Upper lobe of left lung (tissue), 6 donors: ENCODE measurements around the gene BSPRY. TPM values are rescaled to one million over a fixed set of nuclear protein-coding genes. Genes with fewer than 3 reads are reported as not detected.
A peak's percentile ranks its signal among the peaks of the same experiment; 100 is the strongest.

Experiments used
- ATAC-seq, 2 donors: fragments of 200-7000 bp; cut with Tn5 transposase; one replicate each; pipeline ENCODE4 v1.9.1; 2022; ENCODE audit warnings: mild to moderate bottlenecking in 2 of 2, moderate library complexity in 2 of 2; ENCODE audit not compliant: low FRiP score in 2 of 2
- DNase-seq, 2 donors: peaks; one replicate each; pipeline ENCODE4 v3.0.0-alpha.2; 2019 to 2020
- H3K27ac ChIP-seq, 4 donors: fragments of 200-600 bp; sonication (generic); one replicate each; pipeline ENCODE4 v1.5.1; 2016 to 2019
- H3K27me3 ChIP-seq, 4 donors: fragments of 200-600 bp; sonication (generic); one replicate each; pipeline ENCODE4 v1.5.1; 2017 to 2019
- H3K36me3 ChIP-seq, 4 donors: fragments of 200-600 bp; sonication (generic); one replicate each; pipeline ENCODE4 v1.5.1; 2016 to 2019
- H3K4me1 ChIP-seq, 4 donors: fragments of 200-600 bp; sonication (generic); one replicate each; pipeline ENCODE4 v1.5.1; 2018 to 2019
- H3K4me3 ChIP-seq, 4 donors: fragments of 200-600 bp; sonication (generic); one replicate each; pipeline ENCODE4 v1.5.1; 2017 to 2019; ENCODE audit warnings: mild to moderate bottlenecking in 2 of 4, moderate library complexity in 1 of 4
- H3K9me3 ChIP-seq, 4 donors: fragments of 200-600 bp; sonication (generic); one replicate each; pipeline ENCODE4 v1.5.1; 2018 to 2019
- EP300 ChIP-seq, 4 donors: sonication (generic); formaldehyde crosslinking; IDR thresholded peaks; one replicate each; pipeline ENCODE4 v1.5.1; 2017; ENCODE audit warnings: antibody characterized with exemption in 4 of 4, control low read depth in 2 of 4
- POLR2A ChIP-seq, 4 donors: fragments of 450-650 bp; IDR thresholded peaks; one replicate each; pipeline ENCODE4 v1.5.1; 2016 to 2017; ENCODE audit warnings: antibody characterized with exemption in 4 of 4, mild to moderate bottlenecking in 2 of 4
- POLR2AphosphoS5 ChIP-seq, 2 donors: sonication (generic); formaldehyde crosslinking; IDR thresholded peaks; one replicate each; pipeline ENCODE4 v1.5.1; 2017; ENCODE audit warnings: antibody characterized with exemption in 2 of 2
- WGBS, 2 donors: methylation state at CpG; one replicate each; pipeline ENCODE4 v1.1.5; 2017 to 2018; 5-methylcytosine and 5-hydroxymethylcytosine counted together
- total RNA-seq, 6 donors: library from RNA; depleted of rRNA in 4 of 6; stranded (reverse); fragments of >200 nt in 4 of 6; gene quantifications; one replicate each; pipeline versions ENCODE4 v1.1.0 to v1.2.1, GENCODE V29; 2016 to 2021
- TF ChIP-seq, protein P1 (sequence below), 6 experiments: fragments of 450-650 bp in 4 of 6; fragments of 200-600 bp in 2 of 6; sonication (generic) in 2 of 6; IDR thresholded peaks; one replicate each; pipeline ENCODE4 v1.5.1; 2016 to 2019; ENCODE audit warnings: antibody characterized with exemption in 6 of 6
- donor health status: DM: no; HTN: no; CAD: no; lungs with moderate emphysema.
- donor health status: DM: no; HTN: yes; CAD: no; lungs with severe emphysema.

The BSPRY gene
- total RNA-seq, 6 donors from 2014 or later, result 5.2 to 21.1 (median 12.7) TPM

GRCh38 chr9:113390192-113390960, 41.0 kb downstream of the BSPRY start:
- Histone ChIP-seq H3K9me3 (no peaks in the 10 kb centered on the region), H3K27me3 (no peaks in the 10 kb centered on the region), H3K4me1 (no peaks in the 10 kb centered on the region), H3K36me3 (peaks cover 16 to 78% (median 52%) of the 10 kb centered on the region in 4 donors), H3K4me3 (no peak overlapping the region), H3K27ac (no peak overlapping the region)
- DNase-seq (peak in 1 of 2 donors; percentile 54), ATAC-seq (no peak)
- WGBS, 2 donors, result 92 to 97% methylated on average over 13 to 16 of the region's 17 CpGs
- TF ChIP-seq POLR2A (IDR thresholded peaks at IDR 0.05) (no peak), EP300 (IDR thresholded peaks at IDR 0.05) (no peak), POLR2AphosphoS5 (IDR thresholded peaks at IDR 0.05) (no peak)
- TF ChIP-seq, protein P1, sequence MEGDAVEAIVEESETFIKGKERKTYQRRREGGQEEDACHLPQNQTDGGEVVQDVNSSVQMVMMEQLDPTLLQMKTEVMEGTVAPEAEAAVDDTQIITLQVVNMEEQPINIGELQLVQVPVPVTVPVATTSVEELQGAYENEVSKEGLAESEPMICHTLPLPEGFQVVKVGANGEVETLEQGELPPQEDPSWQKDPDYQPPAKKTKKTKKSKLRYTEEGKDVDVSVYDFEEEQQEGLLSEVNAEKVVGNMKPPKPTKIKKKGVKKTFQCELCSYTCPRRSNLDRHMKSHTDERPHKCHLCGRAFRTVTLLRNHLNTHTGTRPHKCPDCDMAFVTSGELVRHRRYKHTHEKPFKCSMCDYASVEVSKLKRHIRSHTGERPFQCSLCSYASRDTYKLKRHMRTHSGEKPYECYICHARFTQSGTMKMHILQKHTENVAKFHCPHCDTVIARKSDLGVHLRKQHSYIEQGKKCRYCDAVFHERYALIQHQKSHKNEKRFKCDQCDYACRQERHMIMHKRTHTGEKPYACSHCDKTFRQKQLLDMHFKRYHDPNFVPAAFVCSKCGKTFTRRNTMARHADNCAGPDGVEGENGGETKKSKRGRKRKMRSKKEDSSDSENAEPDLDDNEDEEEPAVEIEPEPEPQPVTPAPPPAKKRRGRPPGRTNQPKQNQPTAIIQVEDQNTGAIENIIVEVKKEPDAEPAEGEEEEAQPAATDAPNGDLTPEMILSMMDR (IDR thresholded peaks at IDR 0.05), result no peak

DNA sequence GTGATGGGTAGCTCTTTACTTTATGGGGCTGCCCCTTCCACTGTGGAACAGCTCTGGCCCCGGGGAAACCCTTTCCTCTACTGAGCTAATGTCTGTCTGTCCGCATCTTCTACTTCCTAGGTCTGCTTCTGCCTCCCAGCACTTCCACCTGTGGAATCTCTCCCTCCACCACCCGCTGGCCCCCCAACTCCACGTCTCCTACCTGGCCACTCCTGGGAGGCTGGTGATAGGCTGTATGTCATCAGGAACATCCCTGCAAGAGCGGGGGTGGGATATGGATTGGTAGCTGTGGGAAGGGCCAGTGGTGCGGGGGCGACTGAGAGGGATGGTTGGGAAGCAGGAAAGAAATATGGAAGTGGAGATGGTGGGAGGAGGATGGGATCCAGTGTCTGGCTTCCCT, 42.6 kb downstream of the BSPRY start:
- DNase-seq (no peak), ATAC-seq (no peak)
- Histone ChIP-seq H3K4me1 (no peaks in the 10 kb centered on the region), H3K27me3 (no peaks in the 10 kb centered on the region), H3K4me3 (no peak overlapping the region), H3K9me3 (no peaks in the 10 kb centered on the region), H3K36me3 (peaks cover 16 to 75% (median 52%) of the 10 kb centered on the region in 4 donors), H3K27ac (no peak overlapping the region)
- 96 to 97% methylated on average over 7 of the region's 7 CpGs for WGBS, 2 donors
- TF ChIP-seq POLR2A (IDR thresholded peaks at IDR 0.05) (no peak), POLR2AphosphoS5 (IDR thresholded peaks at IDR 0.05) (no peak), EP300 (IDR thresholded peaks at IDR 0.05) (no peak)
- TF ChIP-seq, protein P1 (IDR thresholded peaks at IDR 0.05), result no peak

DNA sequence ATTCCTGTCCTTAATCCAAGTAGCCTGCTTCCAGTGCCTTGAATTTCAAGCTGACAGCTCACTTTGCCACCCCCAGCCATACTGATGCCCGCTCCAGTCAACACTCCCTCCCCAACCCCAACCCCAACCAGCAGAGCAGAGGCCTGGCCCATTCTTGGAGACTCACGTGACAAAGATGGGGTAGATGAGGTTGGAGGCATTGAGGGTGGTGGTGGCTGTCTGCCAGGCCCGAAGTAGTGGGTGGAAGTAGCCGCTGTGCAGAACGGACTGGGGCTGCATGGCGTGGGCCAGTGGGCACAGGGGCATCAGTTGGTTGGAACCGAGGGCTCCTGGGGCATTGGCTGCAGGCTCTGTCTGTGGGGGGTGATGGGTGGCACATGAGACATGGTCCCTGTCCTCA, 43.9 kb downstream of the BSPRY start:
- TF ChIP-seq POLR2A (IDR thresholded peaks at IDR 0.05) (no peak), POLR2AphosphoS5 (IDR thresholded peaks at IDR 0.05) (no peak), EP300 (IDR thresholded peaks at IDR 0.05) (no peak)
- TF ChIP-seq, protein P1 (IDR thresholded peaks at IDR 0.05), result no peak
- ATAC-seq, result no peak
- peak in 1 of 2 donors; percentile 50 for DNase-seq
- WGBS, 2 donors, result 92 to 97% methylated on average over 3 to 7 of the region's 7 CpGs
- Histone ChIP-seq H3K9me3 (no peaks in the 10 kb centered on the region), H3K36me3 (peaks cover 16 to 62% (median 42%) of the 10 kb centered on the region in 4 donors), H3K27me3 (no peaks in the 10 kb centered on the region), H3K4me3 (no peak overlapping the region), H3K27ac (no peak overlapping the region), H3K4me1 (peaks cover 0 to 1% (median 0%) of the 10 kb centered on the region in 4 donors)

- no peak for TF ChIP-seq POLR2AphosphoS5 (IDR thresholded peaks at IDR 0.05)
- no peak for TF ChIP-seq POLR2A (IDR thresholded peaks at IDR 0.05)
- TF ChIP-seq EP300 (IDR thresholded peaks at IDR 0.05), result no peak
- TF ChIP-seq, protein P1 (IDR thresholded peaks at IDR 0.05), result no peak
- Histone ChIP-seq H3K36me3 (peaks cover 7 to 42% (median 24%) of the 10 kb centered on the region in 4 donors), H3K9me3 (no peaks in the 10 kb centered on the region), H3K27me3 (no peaks in the 10 kb centered on the region), H3K27ac (no peak overlapping the region), H3K4me3 (no peak overlapping the region), H3K4me1 (peaks cover 11 to 13% (median 11%) of the 10 kb centered on the region in 4 donors)
- WGBS, 2 donors, result 97% methylated on average over 9 of the region's 9 CpGs
- DNase-seq (no peak), ATAC-seq (no peak)
These were observed 45.9 kb downstream of the BSPRY start for GRCh38 chr9:113395000-113395861.
